ENCODE measurements around the gene PLEKHA3.

DNA sequence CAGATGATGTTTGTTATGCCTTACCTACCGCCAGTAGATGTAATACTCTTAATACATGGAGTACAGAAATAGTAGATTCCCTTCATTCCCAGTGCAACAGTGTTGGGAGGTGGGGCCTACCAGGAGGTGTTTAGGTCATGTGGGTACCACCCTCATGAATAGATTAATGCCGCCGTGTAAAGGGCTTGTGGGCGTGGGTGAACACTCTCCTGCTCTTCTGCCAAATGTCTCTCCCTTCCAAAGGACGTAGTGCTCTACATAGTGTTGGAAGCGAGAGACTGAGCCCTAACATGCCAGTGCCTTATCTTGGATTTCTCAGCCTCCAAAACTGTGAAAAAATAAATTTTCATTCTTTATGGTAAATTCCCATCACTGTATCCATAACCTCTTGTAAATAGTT lies 30.1 kb downstream of the PLEKHA3 start:
- TF ChIP-seq, protein P1, sequence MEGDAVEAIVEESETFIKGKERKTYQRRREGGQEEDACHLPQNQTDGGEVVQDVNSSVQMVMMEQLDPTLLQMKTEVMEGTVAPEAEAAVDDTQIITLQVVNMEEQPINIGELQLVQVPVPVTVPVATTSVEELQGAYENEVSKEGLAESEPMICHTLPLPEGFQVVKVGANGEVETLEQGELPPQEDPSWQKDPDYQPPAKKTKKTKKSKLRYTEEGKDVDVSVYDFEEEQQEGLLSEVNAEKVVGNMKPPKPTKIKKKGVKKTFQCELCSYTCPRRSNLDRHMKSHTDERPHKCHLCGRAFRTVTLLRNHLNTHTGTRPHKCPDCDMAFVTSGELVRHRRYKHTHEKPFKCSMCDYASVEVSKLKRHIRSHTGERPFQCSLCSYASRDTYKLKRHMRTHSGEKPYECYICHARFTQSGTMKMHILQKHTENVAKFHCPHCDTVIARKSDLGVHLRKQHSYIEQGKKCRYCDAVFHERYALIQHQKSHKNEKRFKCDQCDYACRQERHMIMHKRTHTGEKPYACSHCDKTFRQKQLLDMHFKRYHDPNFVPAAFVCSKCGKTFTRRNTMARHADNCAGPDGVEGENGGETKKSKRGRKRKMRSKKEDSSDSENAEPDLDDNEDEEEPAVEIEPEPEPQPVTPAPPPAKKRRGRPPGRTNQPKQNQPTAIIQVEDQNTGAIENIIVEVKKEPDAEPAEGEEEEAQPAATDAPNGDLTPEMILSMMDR (IDR thresholded peaks at IDR 0.05), result no peak
- no peak for TF ChIP-seq POLR2A (IDR thresholded peaks at IDR 0.05)
- no peak for TF ChIP-seq EP300 (IDR thresholded peaks at IDR 0.05)

Data from stomach (tissue), 4 donors.